ENCODE data around the gene DCUN1D5. TPM values are rescaled to one million over a fixed set of nuclear protein-coding genes. Genes with fewer than 3 reads are reported as not detected.

Gene DCUN1D5
- total and polyA plus RNA-seq, 2 of the 13 experiments (the other 11 are each of a cell fraction or from before 2014, with no cell fraction given), result 32.9 to 46.7 TPM

GRCh38 chr11:103035216-103035615 is 56.7 kb downstream of the DCUN1D5 start:
- no peak for FAIRE-seq
- no peak overlapping the region for H2AFZ ChIP-seq (ENCODE audit: low read length)

More at GRCh38 chr11:103035216-103035615, 56.7 kb downstream of the DCUN1D5 start:
- TF ChIP-seq HDAC6 (IDR thresholded peaks at IDR 0.05; ENCODE audit: low read depth, low read length) (no peak), SATB2 (CRISPR knock-in tag; IDR thresholded peaks at IDR 0.05) (no peak), HNRNPUL1 (IDR thresholded peaks at IDR 0.05; ENCODE audit: low read depth, low read length) (no peak), ZNF629 (CRISPR knock-in tag; conservative IDR thresholded peaks at IDR 0.05) (no peak), ZNF678 (CRISPR knock-in tag; IDR thresholded peaks at IDR 0.05) (no peak), SMARCC2 (IDR thresholded peaks at IDR 0.05) (no peak), ZNF432 (CRISPR knock-in tag; IDR thresholded peaks at IDR 0.05; ENCODE audit: borderline replicate concordance) (no peak), ZNF557 (CRISPR knock-in tag; IDR thresholded peaks at IDR 0.05) (no peak), CBX5 (CRISPR knock-in tag; IDR thresholded peaks at IDR 0.05; ENCODE audit: borderline replicate concordance) (no peak), BRD4 (CRISPR knock-in tag; IDR thresholded peaks at IDR 0.05) (no peak), PREB (CRISPR knock-in tag; IDR thresholded peaks at IDR 0.05) (no peak), ZNF703 (CRISPR knock-in tag; IDR thresholded peaks at IDR 0.05; ENCODE audit: borderline replicate concordance) (no peak), ZNF83 (CRISPR knock-in tag; IDR thresholded peaks at IDR 0.05; ENCODE audit: borderline replicate concordance) (no peak), ZBTB3 (CRISPR knock-in tag; IDR thresholded peaks at IDR 0.05; ENCODE audit: borderline replicate concordance, low read depth) (no peak), ZNF235 (CRISPR knock-in tag; IDR thresholded peaks at IDR 0.05; ENCODE audit: borderline replicate concordance) (no peak), DPF2 (CRISPR knock-in tag; IDR thresholded peaks at IDR 0.05; ENCODE audit: borderline replicate concordance, low read depth) (no peak), SRY (CRISPR knock-in tag; IDR thresholded peaks at IDR 0.05) (no peak), ZNF207 (IDR thresholded peaks at IDR 0.05; ENCODE audit: borderline replicate concordance) (no peak)
- TF ChIP-seq, protein P1, sequence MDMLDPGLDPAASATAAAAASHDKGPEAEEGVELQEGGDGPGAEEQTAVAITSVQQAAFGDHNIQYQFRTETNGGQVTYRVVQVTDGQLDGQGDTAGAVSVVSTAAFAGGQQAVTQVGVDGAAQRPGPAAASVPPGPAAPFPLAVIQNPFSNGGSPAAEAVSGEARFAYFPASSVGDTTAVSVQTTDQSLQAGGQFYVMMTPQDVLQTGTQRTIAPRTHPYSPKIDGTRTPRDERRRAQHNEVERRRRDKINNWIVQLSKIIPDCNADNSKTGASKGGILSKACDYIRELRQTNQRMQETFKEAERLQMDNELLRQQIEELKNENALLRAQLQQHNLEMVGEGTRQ (IDR thresholded peaks at IDR 0.05; ENCODE audit: low read depth, low read length), result no peak
- TF ChIP-seq, protein P1 (CRISPR knock-in tag; IDR thresholded peaks at IDR 0.05; ENCODE audit: borderline replicate concordance), result no peak
- TF ChIP-seq, protein P2, sequence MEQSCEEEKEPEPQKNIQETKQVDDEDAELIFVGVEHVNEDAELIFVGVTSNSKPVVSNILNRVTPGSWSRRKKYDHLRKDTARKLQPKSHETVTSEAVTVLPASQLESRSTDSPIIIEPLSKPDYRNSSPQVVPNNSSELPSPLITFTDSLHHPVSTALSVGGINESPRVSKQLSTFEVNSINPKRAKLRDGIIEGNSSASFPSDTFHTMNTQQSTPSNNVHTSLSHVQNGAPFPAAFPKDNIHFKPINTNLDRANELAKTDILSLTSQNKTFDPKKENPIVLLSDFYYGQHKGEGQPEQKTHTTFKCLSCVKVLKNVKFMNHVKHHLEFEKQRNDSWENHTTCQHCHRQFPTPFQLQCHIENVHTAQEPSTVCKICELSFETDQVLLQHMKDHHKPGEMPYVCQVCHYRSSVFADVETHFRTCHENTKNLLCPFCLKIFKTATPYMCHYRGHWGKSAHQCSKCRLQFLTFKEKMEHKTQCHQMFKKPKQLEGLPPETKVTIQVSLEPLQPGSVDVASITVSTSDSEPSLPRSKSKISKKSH (CRISPR knock-in tag; IDR thresholded peaks at IDR 0.05; ENCODE audit: borderline replicate concordance), result no peak
- H3K9ac ChIP-seq (ENCODE audit: insufficient read depth, low read depth, low read length), result no peak overlapping the region
- no TSS peak for BruUV-seq (replicated peaks)
- H3K4me3 ChIP-seq (replicated peaks in 1 of 3; ENCODE audit: insufficient read depth in 1 of 3, low read depth in 2 of 3, low read length in 3 of 3), result no peak overlapping the region
- intact Hi-C loops (cut with micrococcal nuclease; ENCODE audit: unreplicated experiment), result no loop called here
- no peaks in the 10 kb centered on the region for H3K27me3 ChIP-seq (ENCODE audit: control insufficient read depth in 1 of 2, insufficient read depth in 2 of 2, low read length in 2 of 2)
- H3K27ac ChIP-seq (ENCODE audit: extremely low read length, insufficient read depth, low read length), result no peak overlapping the region
- no peaks in the 10 kb centered on the region for H3K4me1 ChIP-seq (ENCODE audit: insufficient read depth, low read length)
- DNase-seq (ENCODE audit: low spot score) (no peak), ATAC-seq (no peak)
- no peaks in the 10 kb centered on the region for H3K79me2 ChIP-seq (ENCODE audit: insufficient read depth, low read length)
- CTCF ChIA-PET (ENCODE audit: low intra/inter-chr PET ratio, low total read pairs), result interaction anchor here (1.6 kb wide), 1 partner anchor 20 kb away, joined by 10 read pairs; no protein-coding TSS in a partner anchor
- in situ Hi-C loops (cut with HindIII; ENCODE audit: extremely low pct_ligation_motif_present, low pct_unique_long_range_greater_than_20kb), result no loop called here
- H3K9me3 ChIP-seq (ENCODE audit: low read length), result no peaks in the 10 kb centered on the region
- no peaks in the 10 kb centered on the region for H3K36me3 ChIP-seq (replicated peaks in 1 of 2; ENCODE audit: control insufficient read depth in 1 of 2, insufficient read depth in 2 of 2, low read length in 2 of 2)
- POLR2A ChIA-PET, result no interaction called here
- no peak overlapping the region for H3K4me2 ChIP-seq (ENCODE audit: low read depth, low read length)
- H4K20me1 ChIP-seq (ENCODE audit: insufficient read depth, low read length), result no peaks in the 10 kb centered on the region
